HUES6 (cell line): ENCODE data around the gene MACROD2.
"Not testable (repeated sequence)": the region's sequence is repeated elsewhere in the genome, so short reads cannot be mapped to it uniquely, and the experiment has no call there.

Experiments
- H3K27ac ChIP-seq: 2 replicates; pipeline ENCODE4 v1.7.0; 2013; ENCODE audit warnings: low read depth, mild to moderate bottlenecking, low read length, inconsistent platforms
- H3K27me3 ChIP-seq: 2 replicates; pipeline ENCODE4 v1.6.1; 2013; ENCODE audit warnings: low read length; ENCODE audit not compliant: control insufficient read depth, insufficient read depth
- H3K36me3 ChIP-seq: 2 replicates; pipeline ENCODE4 v1.6.1; 2013; ENCODE audit warnings: low read length; ENCODE audit not compliant: control insufficient read depth, insufficient read depth
- H3K4me1 ChIP-seq: 2 replicates; pipeline ENCODE4 v1.6.1; 2013; ENCODE audit warnings: low read length; ENCODE audit not compliant: control insufficient read depth, insufficient read depth
- H3K4me3 ChIP-seq: 2 replicates; pipeline ENCODE4 v1.5.1; 2013; ENCODE audit warnings: low read depth, low read length
- H3K9ac ChIP-seq: one replicate; pipeline ENCODE4 v1.6.1; 2013; ENCODE audit warnings: mild to moderate bottlenecking, low read length
- H3K9me3 ChIP-seq: 2 replicates; pipeline ENCODE4 v1.6.1; 2013; ENCODE audit warnings: low read depth, low read length; ENCODE audit not compliant: control insufficient read depth, insufficient read depth

MACROD2 gene

GRCh38 chr20:15951658-15952057, 1956.3 kb downstream of the MACROD2 start:
- H3K4me3 ChIP-seq: no peak overlapping the region
- H3K9ac ChIP-seq: no peak overlapping the region
- H3K4me1 ChIP-seq: peaks cover 14% of the 10 kb centered on the region
- no peak overlapping the region for H3K27ac ChIP-seq
- H3K27me3 ChIP-seq: no peaks in the 10 kb centered on the region
- no peaks in the 10 kb centered on the region for H3K9me3 ChIP-seq
- no peaks in the 10 kb centered on the region for H3K36me3 ChIP-seq

GRCh38 chr20:15958142-15958541, 1962.8 kb downstream of the MACROD2 start:
- H3K27me3 ChIP-seq: no peaks in the 10 kb centered on the region
- H3K4me3 ChIP-seq: no peak overlapping the region
- H3K9ac ChIP-seq: no peak overlapping the region
- no peaks in the 10 kb centered on the region for H3K4me1 ChIP-seq
- H3K36me3 ChIP-seq: no peaks in the 10 kb centered on the region
- no peaks in the 10 kb centered on the region for H3K9me3 ChIP-seq
- no peak overlapping the region for H3K27ac ChIP-seq

- no peak overlapping the region for H3K27ac ChIP-seq
- H3K36me3 ChIP-seq: no peaks in the 10 kb centered on the region
- no peaks in the 10 kb centered on the region for H3K4me1 ChIP-seq
- no peak overlapping the region for H3K4me3 ChIP-seq
- H3K9ac ChIP-seq: no peak overlapping the region
- no peaks in the 10 kb centered on the region for H3K9me3 ChIP-seq
- no peaks in the 10 kb centered on the region for H3K27me3 ChIP-seq
Observed at GRCh38 chr20:15965165-15965564, 1969.8 kb downstream of the MACROD2 start.

GRCh38 chr20:15967334-15967733, 1972.0 kb downstream of the MACROD2 start:
- H3K9me3 ChIP-seq: peaks cover 11% of the 10 kb centered on the region
- no peaks in the 10 kb centered on the region for H3K36me3 ChIP-seq
- no peak overlapping the region for H3K4me3 ChIP-seq
- H3K9ac ChIP-seq: no peak overlapping the region
- H3K27ac ChIP-seq: no peak overlapping the region
- H3K27me3 ChIP-seq: no peaks in the 10 kb centered on the region
- H3K4me1 ChIP-seq: no peaks in the 10 kb centered on the region

- Histone ChIP-seq H3K9ac (no peak overlapping the region), H3K9me3 (peaks cover 16% of the 10 kb centered on the region)
Observed at GRCh38 chr20:15976047-15976736, 1980.9 kb downstream of the MACROD2 start.

GRCh38 chr20:15977026-15977425, 1981.7 kb downstream of the MACROD2 start:
- Histone ChIP-seq H3K27ac (peak overlapping the region; percentile 24; the same call in 1 of the 2 replicates), H3K36me3 (no peaks in the 10 kb centered on the region), H3K4me3 (no peak overlapping the region), H3K9me3 (peaks cover 11% of the 10 kb centered on the region), H3K9ac (no peak overlapping the region), H3K27me3 (no peaks in the 10 kb centered on the region), H3K4me1 (peaks cover 31% of the 10 kb centered on the region)

More at GRCh38 chr20:15976047-15976736, 1980.9 kb downstream of the MACROD2 start:
- Histone ChIP-seq H3K36me3 (no peaks in the 10 kb centered on the region), H3K27ac (peak overlapping the region; percentile 84), H3K4me3 (peak overlapping the region; percentile 2; the same call in 1 of the 2 replicates), H3K4me1 (peaks cover 31% of the 10 kb centered on the region), H3K27me3 (no peaks in the 10 kb centered on the region)

- Histone ChIP-seq H3K27ac (no peak overlapping the region), H3K4me1 (peaks cover 31% of the 10 kb centered on the region), H3K36me3 (no peaks in the 10 kb centered on the region), H3K4me3 (no peak overlapping the region), H3K27me3 (no peaks in the 10 kb centered on the region), H3K9ac (no peak overlapping the region), H3K9me3 (peaks cover 11% of the 10 kb centered on the region)
Observed at GRCh38 chr20:15977758-15978157, 1982.4 kb downstream of the MACROD2 start.

- not testable (repeated sequence) for H3K4me1 ChIP-seq, H3K36me3 ChIP-seq, H3K27ac ChIP-seq, H3K4me3 ChIP-seq, H3K9ac ChIP-seq, H3K27me3 ChIP-seq, H3K9me3 ChIP-seq
Observed at GRCh38 chr20:15985494-15986368, 1990.4 kb downstream of the MACROD2 start.

GRCh38 chr20:15986690-15987089, 1991.4 kb downstream of the MACROD2 start:
- Histone ChIP-seq H3K27ac (no peak overlapping the region), H3K9me3 (no peaks in the 10 kb centered on the region), H3K4me3 (no peak overlapping the region), H3K4me1 (peaks cover 7% of the 10 kb centered on the region; the same call in 1 of the 2 replicates), H3K27me3 (no peaks in the 10 kb centered on the region), H3K36me3 (no peaks in the 10 kb centered on the region), H3K9ac (no peak overlapping the region)

- Histone ChIP-seq H3K36me3 (no peaks in the 10 kb centered on the region), H3K9me3 (peaks cover 6% of the 10 kb centered on the region; the same call in 1 of the 2 replicates), H3K4me3 (no peak overlapping the region), H3K9ac (no peak overlapping the region), H3K27ac (no peak overlapping the region), H3K4me1 (peaks cover 7% of the 10 kb centered on the region; the same call in 1 of the 2 replicates), H3K27me3 (no peaks in the 10 kb centered on the region)
Observed at GRCh38 chr20:15991279-15991678, 1996.0 kb downstream of the MACROD2 start.

- H3K36me3 ChIP-seq: no peaks in the 10 kb centered on the region
- H3K27me3 ChIP-seq: no peaks in the 10 kb centered on the region
Observed at GRCh38 chr20:15992564-15992963, 1997.2 kb downstream of the MACROD2 start.

More at GRCh38 chr20:15992564-15992963, 1997.2 kb downstream of the MACROD2 start:
- H3K9ac ChIP-seq: no peak overlapping the region
- H3K4me1 ChIP-seq: no peaks in the 10 kb centered on the region
- H3K27ac ChIP-seq: no peak overlapping the region
- H3K4me3 ChIP-seq: no peak overlapping the region
- peaks cover 17% of the 10 kb centered on the region for H3K9me3 ChIP-seq
